HFF-Myc (cell line): ENCODE data around the gene RASAL3.

Source experiments
- DNase-seq: peaks from one replicate; pipeline ENCODE4 v3.0.0-alpha.2; 2011; ENCODE audit warnings: low read depth; ENCODE audit errors: extremely low read depth
- H3K4me3 ChIP-seq: replicated peaks from 2 replicates; pipeline ENCODE4 v1.5.1; 2011; ENCODE audit warnings: low read depth, mild to moderate bottlenecking, control low read depth, low read length
- CTCF ChIP-seq: IDR thresholded peaks from 2 replicates; pipeline ENCODE4 v1.5.1; 2012; ENCODE audit warnings: mild to moderate bottlenecking, low read depth, low read length, control low read depth; ENCODE audit errors: missing control alignments

The RASAL3 gene

DNA sequence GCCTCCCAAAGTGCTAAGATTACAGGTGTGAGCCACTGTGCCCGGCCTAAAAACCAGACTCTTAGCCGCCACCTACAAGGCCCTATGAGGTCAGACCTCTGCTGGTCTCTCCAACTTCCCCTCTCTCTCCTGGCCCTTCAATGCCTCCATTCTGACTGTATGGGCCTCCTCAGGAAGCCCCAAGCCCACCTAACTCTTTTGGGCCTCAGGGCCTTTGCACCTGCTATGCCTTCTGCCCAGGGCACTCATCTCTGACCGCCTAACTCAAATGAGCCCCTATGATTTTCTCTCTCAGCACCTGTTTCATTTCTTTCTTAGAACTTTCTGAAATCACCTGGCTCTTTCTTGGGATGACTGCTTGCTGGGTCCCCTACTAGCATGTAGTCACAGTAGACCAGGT, 21.0 kb downstream of the RASAL3 start:
- H3K4me3 ChIP-seq = no peak overlapping the region
- no peak for TF ChIP-seq CTCF

DNA sequence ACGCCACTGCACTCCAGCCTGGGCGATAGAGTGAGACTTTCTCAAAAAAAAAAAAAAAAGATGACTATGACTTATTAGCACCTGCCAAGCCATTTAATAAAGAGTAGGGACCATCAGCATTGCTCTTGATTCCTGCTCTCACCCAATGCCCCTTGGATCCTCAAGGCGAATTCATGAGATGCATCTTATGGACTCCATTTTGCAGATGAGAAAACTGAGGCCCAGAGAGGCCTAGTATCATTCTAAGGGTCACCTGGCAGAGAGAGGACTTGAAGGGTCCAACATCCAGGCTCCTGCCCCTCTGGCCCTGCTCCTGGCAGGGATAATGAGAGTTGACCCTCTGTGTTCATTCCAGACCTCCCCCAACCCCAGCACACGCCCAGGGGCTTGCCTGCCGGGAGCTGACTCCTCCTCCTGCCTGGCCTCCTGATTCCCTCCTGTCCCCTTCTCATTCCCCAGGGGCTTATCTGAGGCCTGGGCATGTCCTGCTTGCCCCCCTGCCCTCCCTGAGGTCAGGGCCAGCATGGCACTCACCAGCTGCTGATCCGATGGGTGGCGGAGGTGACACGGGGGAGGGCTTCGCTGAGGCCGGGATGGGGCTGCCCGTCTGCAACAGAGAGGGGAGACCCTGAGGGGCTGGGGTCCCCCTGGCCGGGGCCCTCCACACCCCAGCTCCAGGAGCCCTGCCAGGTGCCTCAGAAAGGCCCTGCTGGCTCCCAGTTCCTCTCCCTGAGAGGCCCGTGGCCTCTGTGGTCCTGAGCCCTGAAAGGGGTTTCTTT, 22.0 kb downstream of the RASAL3 start:
- TF ChIP-seq CTCF = no peak
- DNase-seq = no peak
- H3K4me3 ChIP-seq = no peak overlapping the region

More for the DNA sequence above, 21.0 kb downstream of the RASAL3 start:
- no peak for DNase-seq

- H3K4me3 ChIP-seq = no peak overlapping the region
- no peak for DNase-seq
- no peak for TF ChIP-seq CTCF
Measured at GRCh38 chr19:15441317-15441716, 23.0 kb downstream of the RASAL3 start.

GRCh38 chr19:15439821-15440641, 24.3 kb downstream of the RASAL3 start:
- H3K4me3 ChIP-seq = no peak overlapping the region
- TF ChIP-seq CTCF = no peak
- DNase-seq = no peak

DNA sequence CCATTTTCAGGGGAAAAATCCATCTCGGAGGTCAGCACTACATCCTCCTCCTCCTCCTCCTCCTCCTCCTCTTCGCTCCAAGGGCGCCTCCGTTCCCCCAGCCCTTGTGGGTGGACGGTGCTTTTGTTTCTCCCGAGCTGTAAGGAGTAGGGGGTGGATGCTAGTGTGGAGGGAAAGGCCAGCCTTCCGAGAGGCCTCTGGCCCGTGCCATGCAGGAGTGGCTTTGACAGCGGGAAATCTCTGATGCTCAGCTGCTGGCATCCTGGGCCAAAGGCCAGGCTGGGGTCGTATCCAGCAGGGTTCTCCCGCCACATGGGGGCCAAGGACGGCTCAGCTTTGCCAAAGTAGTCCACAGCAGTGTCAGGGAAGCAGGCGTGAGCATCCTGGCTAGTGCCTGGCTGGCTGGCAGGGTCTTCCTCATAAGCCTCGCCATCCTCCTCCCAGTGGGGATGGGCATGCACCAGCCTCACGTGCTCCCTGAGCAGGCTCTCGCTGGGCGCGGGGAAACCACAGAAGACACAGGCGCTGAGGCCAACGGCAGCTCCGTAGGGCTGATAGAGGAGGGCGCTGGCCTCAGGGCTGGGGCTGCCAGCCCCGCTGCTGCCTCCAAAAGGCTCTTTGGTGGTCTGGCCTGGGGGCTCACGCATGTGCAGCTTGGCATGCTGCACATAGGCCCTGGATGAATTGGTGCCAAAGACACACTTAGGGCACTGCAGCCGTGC, 25.1 kb downstream of the RASAL3 start:
- TF ChIP-seq CTCF = no peak
- no peak for DNase-seq
- no peak overlapping the region for H3K4me3 ChIP-seq

- TF ChIP-seq CTCF = no peak
- no peak overlapping the region for H3K4me3 ChIP-seq
- DNase-seq = no peak
Measured at GRCh38 chr19:15438577-15438976, 25.8 kb downstream of the RASAL3 start.
